Activated T-cell treated with anti-CD3 and anti-CD28 coated beads, Interleukin-2, amount 50 U/mL, for 48 hours (primary cell): Measurements from ENCODE around the gene SCN4B.
"Not testable (repeated sequence)": the region's sequence is repeated elsewhere in the genome, so short reads cannot be mapped to it uniquely, and the experiment has no call there.

ENCODE experiments used
- DNase-seq, 2 experiments: peaks; one replicate each; pipeline ENCODE4 v3.0.0-alpha.2; 2020

Gene SCN4B

GRCh38 chr11:118152552-118153471, at the start of gene SCN4B:
SCN4B (minus strand) TSS chr11:118152823; CDS start chr11:118152673, 150 bp downstream.
- DNase-seq: peak in 1 of 2 experiments; percentile 42

DNA sequence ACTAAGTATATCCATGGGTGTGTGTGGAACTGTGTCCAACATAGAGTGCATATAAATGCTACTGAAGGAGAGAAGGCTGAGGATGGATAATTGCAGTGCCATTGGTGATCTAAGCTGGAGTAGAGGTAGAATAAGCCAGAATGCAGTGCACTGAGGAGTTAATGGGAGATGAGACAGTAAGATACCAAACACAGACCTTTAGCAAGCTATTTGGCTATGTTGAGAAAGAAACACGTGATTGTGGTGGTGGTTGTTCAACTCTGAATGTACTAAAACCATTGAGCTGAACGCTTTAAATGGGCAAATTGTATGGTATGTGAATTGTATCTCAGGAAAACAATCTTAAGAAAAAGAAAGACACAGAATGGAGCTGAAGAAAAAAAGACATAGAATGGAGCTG, 49.3 kb upstream of the SCN4B start:
- no peak for DNase-seq

- peak; percentile 69 to 72 for DNase-seq
These were observed 48.5 kb upstream of the SCN4B start for GRCh38 chr11:118200901-118201680.

- peak in 1 of 2 experiments; percentile 58 for DNase-seq
These were observed 47.9 kb upstream of the SCN4B start for GRCh38 chr11:118200497-118200896.

- no peak for DNase-seq
These were observed 46.5 kb upstream of the SCN4B start for GRCh38 chr11:118199135-118199534.

DNA sequence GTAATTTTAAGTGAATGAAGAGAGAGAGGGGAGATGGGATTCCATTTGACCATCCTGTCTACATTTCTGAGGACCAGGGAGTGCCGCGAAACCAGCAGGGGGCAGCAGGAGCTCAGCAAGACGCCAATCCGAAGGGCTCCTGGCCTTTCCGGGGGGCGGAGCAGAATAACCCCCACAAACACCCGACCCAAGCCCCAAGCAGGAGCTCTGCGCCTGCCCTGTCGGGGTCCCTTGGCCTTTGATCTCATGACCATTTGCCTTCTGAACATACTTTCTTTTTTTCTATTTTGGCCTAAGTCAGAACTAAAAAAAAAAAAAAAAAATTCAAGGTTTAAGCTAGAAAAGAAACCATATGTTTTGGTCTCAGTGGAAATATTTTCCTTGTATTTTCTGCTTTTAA, 45.7 kb upstream of the SCN4B start:
- peak; percentile 88 to 91 for DNase-seq

DNA sequence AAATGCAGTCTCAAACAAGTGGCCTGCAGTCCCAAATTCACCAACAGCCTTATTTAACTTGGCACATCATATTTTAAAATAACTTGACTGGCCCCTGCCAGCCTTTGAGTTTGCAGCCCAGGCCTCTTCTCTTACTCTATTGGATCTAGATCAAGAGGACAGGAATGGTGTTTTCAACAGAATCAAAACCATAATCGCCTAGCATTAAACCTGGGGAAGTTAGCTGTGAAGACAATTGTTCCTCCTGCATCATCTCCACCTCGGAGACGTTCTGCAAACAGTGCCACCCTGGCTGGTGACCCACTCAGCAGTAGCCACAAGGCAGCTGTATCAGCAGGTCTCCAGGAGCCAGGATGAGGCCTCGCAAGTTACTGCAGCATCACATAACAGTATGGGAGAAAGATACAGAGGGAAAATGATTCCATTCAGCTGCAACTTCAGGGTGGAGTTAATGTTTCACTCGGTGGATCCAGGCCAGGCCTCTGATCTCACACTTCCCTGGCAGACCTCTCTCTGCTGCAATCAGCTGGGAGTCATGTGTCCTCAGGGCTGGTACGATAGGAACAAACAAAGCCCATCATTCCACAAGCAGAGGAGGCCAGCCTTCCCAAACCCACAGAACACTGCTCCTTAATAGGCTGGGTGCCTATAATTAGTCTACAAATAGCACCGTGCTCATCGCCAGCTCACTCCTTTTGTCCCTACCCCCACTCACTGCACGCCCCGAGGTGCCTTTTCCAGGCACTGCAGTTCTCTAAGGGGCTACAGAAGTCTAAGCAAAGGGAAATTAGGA, 42.4 kb upstream of the SCN4B start:
- DNase-seq: no peak

DNA sequence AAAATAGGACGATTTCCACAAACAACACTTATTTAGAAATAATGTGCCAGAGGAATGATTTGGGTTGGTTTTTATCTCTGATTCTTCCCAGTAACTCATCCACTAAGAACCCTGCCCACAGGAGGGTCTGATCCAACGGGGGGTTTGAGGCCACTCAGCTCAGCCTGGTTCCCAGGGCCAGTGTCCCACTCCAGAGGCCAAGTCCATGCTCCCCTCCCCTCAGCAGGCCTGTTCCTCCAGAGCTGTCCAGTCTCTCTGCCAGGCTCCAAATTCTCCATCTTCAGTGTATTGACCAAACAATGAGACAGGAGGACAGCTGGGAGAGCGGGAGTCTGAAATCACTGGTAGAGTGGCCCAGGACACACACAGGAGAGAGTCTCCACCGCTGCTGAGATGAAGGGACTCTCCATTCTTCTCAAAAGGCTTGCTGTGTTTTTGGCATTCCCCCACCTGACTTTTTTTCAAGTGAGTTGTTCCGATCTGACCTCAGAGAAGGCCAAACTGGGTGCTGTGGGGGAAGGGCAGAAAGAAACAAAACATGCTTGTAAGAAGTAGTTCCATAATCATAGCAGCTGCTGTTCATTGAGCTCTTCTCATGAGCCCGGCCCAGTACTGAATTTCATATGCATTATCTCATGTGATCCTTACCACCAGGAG, 41.4 kb upstream of the SCN4B start:
- DNase-seq: no peak

- DNase-seq: not testable (repeated sequence)
These were observed 40.2 kb upstream of the SCN4B start for GRCh38 chr11:118192817-118193216.

DNA sequence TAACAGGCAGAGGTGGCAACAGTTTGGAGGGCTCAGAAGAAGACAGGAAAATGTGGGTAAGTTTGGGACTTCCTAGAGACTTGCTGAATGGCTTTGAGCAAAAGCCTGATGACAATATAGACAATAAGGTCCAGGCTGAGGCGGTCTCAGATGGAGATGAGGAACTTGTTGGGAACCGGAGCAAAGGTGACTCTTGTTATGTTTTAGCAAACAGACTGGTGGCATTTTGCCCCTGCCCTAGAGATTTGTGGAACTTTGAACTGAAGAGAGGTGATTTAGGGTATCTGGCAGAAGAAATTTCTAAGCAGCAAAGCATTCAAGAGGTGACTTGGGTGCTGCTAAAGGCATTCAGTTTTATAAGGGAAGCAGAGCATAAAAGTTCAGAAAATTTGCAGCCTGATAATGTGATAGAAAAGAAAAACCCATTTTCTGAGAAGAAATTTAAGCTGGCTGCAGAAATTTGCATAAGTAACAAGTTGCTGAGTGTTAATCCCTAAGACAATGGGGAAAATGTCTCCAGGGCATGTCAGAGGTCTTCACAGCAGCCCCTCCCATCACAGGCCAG, 38.4 kb upstream of the SCN4B start:
- DNase-seq: not testable (repeated sequence)

DNA sequence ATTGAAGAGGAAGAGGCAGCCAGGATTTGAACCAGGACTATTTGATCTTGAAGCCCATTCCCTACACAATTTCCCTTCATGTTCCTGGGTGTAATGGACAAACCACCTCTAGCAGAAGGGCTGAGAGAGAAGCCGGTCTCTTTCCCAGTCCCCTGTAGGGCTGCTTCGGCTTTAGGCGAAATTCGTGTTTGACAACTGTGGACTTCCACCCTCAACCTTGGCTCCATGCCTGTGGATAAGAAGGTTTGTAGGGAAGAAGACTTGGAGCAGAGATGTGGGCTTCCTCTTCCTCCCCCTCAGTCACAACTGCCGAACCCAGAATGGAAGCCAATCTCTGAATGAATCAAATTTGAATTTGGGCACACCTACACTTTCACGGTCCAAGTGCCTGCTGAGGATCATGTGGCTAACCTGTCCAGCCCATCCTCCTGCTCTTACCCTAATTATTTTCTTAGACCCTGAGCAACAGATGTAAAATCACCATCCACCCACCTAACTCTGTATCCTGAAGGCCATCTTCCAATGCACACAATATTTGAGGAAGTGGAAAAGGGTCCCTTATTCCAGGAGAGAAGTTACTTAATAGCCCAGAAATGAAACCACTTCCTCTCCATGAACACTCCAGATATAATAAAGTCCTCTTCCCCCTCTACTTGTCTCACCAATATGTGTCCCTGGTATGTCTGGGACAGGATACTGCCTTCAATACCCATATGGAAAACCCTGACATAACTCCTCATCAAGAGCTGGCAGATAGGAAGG, 33.9 kb upstream of the SCN4B start:
- DNase-seq: no peak

DNA sequence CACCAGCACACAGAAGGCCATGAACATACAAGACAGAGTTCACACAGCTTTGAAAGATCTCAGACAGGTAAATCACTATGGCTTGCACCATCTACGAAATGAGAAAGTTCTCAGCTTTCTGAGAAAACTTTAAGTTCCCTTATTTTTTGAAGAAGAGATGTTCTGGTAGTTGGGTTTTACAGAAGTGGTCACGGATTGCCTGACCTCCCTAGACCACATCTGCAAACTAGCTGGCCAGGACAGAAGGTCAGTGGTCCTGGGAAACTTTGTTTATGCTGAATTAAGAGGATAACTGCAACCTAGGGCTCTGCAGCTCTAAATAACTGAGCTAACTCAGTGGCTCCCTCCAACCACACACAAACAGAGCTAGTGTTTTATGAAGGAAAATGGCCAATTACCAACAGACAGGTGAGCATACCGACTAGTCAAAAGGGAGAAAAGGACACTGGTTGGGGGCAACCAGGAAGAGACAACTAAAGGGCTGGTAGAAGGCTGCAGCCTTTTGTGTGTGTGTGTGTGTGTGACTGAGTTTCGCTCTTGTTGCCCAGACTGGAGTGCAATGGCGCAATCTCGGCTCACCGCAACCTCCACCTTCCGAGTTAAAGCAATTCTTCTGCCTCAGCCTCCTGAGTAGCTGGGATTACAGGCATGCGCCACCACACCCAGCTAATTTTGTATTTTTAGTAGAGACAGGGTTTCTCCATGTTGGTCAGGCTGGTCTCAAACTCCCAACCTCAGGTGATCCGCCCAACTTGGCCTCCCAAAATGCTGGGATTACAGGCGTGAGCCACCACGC, 32.4 kb upstream of the SCN4B start:
- no peak for DNase-seq

DNA sequence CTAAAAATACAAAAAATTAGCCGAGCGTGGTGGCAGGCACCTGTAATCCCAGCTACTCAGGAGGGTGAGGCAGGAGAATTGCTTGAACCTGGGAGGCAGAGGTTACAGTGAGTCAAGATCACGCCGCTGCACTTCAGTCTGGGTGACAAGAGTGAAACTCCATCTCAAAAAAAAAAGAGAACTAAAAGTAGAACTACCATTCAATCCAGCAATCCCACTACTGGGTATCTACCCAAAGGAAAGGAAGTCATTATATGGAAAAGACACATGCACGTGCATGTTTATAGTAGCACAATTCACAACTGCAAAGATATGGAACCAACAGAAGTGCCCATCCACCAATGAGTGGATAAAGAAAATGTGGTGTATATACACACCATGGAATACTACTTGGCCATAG, 31.1 kb upstream of the SCN4B start:
- DNase-seq: not testable (repeated sequence)

- DNase-seq: no peak
These were observed 27.7 kb upstream of the SCN4B start for GRCh38 chr11:118180300-118180703.

DNA sequence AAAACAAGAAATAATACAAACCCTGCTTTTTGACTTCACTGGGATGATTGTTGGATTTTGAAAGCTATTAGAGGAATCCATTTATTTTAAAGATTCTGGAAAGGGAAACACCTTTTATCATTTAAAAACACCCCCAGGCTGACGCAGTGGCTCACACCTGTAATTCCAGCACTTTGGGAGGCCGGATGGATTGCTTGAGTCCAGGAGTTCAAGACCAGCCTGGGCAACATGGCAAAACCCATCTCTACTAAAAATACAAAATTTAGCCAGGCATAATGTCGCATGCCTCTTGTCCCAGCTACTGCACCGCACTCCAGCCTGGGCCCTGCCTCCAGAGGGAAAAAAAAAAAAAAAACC, 24.1 kb upstream of the SCN4B start:
- no peak for DNase-seq

- no peak for DNase-seq
These were observed 23.6 kb upstream of the SCN4B start, which contains the start of gene SCN2B for GRCh38 chr11:118175993-118176777. SCN2B (minus strand) TSS chr11:118176639; CDS start chr11:118176431, 208 bp downstream.

DNA sequence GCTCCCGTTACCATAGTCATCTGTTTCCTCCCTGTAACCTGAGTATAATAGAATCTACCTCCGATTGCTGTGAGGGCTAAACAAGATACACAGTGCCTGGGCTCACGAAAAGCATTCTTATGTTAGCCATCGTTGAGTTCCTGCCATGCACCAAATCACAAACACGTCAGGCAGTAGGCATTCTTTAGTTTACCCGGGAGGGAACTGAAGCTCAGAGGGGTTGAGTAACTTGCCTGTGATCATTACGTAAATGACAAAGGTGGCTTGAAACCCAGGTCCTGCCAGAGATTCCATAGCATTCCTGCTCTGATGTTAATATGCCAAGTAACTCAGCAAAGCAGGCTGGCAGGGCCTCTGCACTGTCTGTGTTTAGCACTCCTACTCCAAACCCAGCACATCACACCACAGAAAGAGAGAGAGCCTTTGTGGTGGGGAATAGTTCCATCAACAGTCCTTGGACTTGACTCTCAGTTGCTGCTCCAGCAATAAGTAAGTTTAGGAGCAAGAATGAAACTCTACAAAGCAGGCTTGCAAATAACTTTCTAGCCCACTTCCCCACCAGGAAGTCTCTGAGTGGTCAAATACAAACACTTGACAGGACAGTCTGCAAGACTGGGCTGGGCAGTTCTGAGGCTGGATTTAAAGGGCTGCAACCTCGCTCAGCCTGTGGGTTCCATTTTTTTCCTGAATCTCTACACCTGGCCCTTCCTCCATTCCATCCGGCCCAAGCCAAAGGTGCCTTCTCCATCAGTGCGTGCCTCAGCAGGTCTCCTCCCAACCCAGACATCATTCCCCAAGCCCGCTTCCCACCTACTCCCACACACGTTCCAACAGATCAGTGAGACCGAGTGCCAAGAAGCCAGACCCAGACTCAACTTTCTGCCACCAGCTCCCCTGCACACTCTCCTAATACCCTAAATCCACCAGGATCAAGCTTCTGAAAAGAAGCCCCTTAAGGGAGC, 22.7 kb upstream of the SCN4B start:
- DNase-seq: no peak

GRCh38 chr11:118174006-118174567, 21.5 kb upstream of the SCN4B start:
- no peak for DNase-seq
